Small intestine (tissue), 7 donors: Measurements from ENCODE around the gene COG7. TPM values are rescaled to one million over a fixed set of nuclear protein-coding genes. Genes with fewer than 3 reads are reported as not detected.
"Not testable (repeated sequence)": the region's sequence is repeated elsewhere in the genome, so short reads cannot be mapped to it uniquely, and the experiment has no call there.

Source experiments
- DNase-seq, 2 donors: peaks; one replicate each; pipeline versions ENCODE4 v3.0.0 to v3.0.0-alpha.2; 2013
- FAIRE-seq: peaks from 2 replicates; lab custom pipeline; 2012; peaks lifted over from hg19 to GRCh38; lab: Jason Lieb, UNC
- H3K27ac ChIP-seq, 3 donors: one replicate each; pipeline ENCODE4 v1.5.1; 2013; ENCODE audit warnings: low read length in 2 of 3, mild to moderate bottlenecking in 2 of 3, control low read depth in 1 of 3, inconsistent platforms in 1 of 3, low read depth in 1 of 3, moderate library complexity in 1 of 3
- H3K27me3 ChIP-seq, 3 donors: one replicate each; pipeline ENCODE4 v1.6.1; 2013; ENCODE audit warnings: low read length in 3 of 3, inconsistent platforms in 1 of 3; ENCODE audit not compliant: control insufficient read depth in 3 of 3, insufficient read depth in 3 of 3
- H3K36me3 ChIP-seq, 3 donors: one replicate each; pipeline ENCODE4 v1.6.1; 2013; ENCODE audit warnings: low read length in 3 of 3, inconsistent platforms in 1 of 3, low read depth in 1 of 3, mild to moderate bottlenecking in 1 of 3, moderate library complexity in 1 of 3; ENCODE audit not compliant: control insufficient read depth in 3 of 3, insufficient read depth in 2 of 3
- H3K4me1 ChIP-seq, 3 donors: one replicate each; pipeline ENCODE4 v1.6.1; 2013; ENCODE audit warnings: low read length in 2 of 3, inconsistent platforms in 1 of 3, low read depth in 1 of 3, mild to moderate bottlenecking in 1 of 3, moderate library complexity in 1 of 3; ENCODE audit not compliant: control insufficient read depth in 3 of 3, insufficient read depth in 2 of 3
- H3K4me3 ChIP-seq, 3 donors: one replicate each; pipeline ENCODE4 v1.5.1; 2013; ENCODE audit warnings: low read length in 3 of 3, control low read depth in 1 of 3, inconsistent platforms in 1 of 3, low read depth in 1 of 3, mild to moderate bottlenecking in 1 of 3, moderate library complexity in 1 of 3
- H3K9me3 ChIP-seq, 2 donors: one replicate each; pipeline ENCODE4 v1.6.1; 2013; ENCODE audit warnings: low read depth in 1 of 2, low read length in 1 of 2; ENCODE audit not compliant: control insufficient read depth in 2 of 2, insufficient read depth in 1 of 2
- WGBS, 3 donors: extraction: QIAGEN DNeasy Blood & Tissue Kit; methylation state at CpG; one replicate each; pipeline ENCODE4 v1.1.7; 2013; 5-methylcytosine and 5-hydroxymethylcytosine counted together
- polyA plus RNA-seq, 4 donors: library from polyadenylated mRNA; stranded (reverse) in 3 of 4; unstranded in 1 of 4; fragments of 200-250 nt in 3 of 4; fragments of 120-200 nt in 1 of 4; gene quantifications; one replicate each; pipeline versions ENCODE4 v1.2.1 to v1.2.3, GENCODE V29; 2013
- donor health status: healthy with polysubstance abuse.
- donor health status: control.
- donor health status: control.
- donor health status: Bipolar disorder and iron deficiency.
- donor health status: healthy.

Gene COG7
- polyA plus RNA-seq, 4 donors: 15.7 to 21.9 (median 17.3) TPM

GRCh38 chr16:23484510-23485256 lies 31.7 kb upstream of the COG7 start:
- H3K4me1 ChIP-seq: peaks cover 0 to 2% (median 0%) of the 10 kb centered on the region in 3 donors
- H3K4me3 ChIP-seq: no peak overlapping the region
- H3K36me3 ChIP-seq: peaks cover 17 to 77% (median 32%) of the 10 kb centered on the region in 3 donors
- H3K9me3 ChIP-seq: no peaks in the 10 kb centered on the region
- DNase-seq (no peak), FAIRE-seq (no peak)
- WGBS, 3 donors: 88 to 95% (median 90%) methylated on average over 8 of the region's 8 CpGs
- H3K27me3 ChIP-seq: no peaks in the 10 kb centered on the region
- H3K27ac ChIP-seq: no peak overlapping the region

DNA sequence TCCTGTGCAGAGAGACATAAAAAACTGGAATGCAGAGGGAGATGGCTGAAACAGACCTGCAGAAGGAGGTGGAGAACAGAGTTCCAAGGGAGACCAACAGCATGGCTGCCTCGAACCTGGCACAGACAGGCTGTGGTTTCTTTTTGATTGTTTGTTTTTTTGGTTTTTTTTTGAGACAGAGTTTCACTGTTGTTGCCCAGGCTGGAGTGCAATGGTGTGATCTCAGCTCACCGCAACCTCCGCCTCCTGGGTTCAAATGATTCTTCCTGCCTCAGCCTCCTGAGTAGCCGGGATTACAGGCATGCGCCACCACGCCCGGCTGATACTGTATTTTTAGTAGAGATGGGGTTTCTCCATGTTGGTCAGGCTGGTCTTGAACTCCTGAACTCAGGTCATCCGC lies 30.5 kb upstream of the COG7 start:
- WGBS, 3 donors: 92 to 99% (median 94%) methylated on average over 8 of the region's 8 CpGs
- not testable (repeated sequence) for H3K4me3 ChIP-seq, H3K9me3 ChIP-seq, H3K27me3 ChIP-seq, DNase-seq, H3K27ac ChIP-seq, H3K4me1 ChIP-seq, FAIRE-seq
- peaks cover 17 to 79% (median 41%) of the 10 kb centered on the region in 3 donors for H3K36me3 ChIP-seq

DNA sequence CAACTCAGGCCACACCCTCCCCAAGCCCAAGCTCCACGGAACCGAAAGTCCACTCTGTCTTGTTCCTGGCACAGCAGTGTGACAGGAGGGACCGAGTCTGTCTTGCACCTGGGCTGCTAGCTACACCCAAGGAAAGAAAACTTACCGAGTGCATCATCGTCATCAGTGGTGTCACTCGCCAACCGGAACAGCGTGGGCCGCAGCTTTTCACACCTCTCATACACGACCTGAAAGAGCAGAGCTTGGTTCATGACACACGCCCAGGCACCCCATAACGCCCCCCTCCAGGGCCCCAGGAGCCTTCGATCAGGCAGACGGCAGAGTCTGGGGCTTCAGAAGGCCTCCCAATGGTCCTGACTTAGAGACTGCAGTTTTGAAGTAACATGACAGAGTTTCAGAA lies 29.8 kb upstream of the COG7 start:
- H3K36me3 ChIP-seq: peaks cover 12 to 78% (median 40%) of the 10 kb centered on the region in 3 donors
- 86 to 91% (median 87%) methylated on average over 14 of the region's 14 CpGs for WGBS, 3 donors
- no peak overlapping the region for H3K4me3 ChIP-seq
- DNase-seq (no peak), FAIRE-seq (no peak)
- no peaks in the 10 kb centered on the region for H3K27me3 ChIP-seq
- H3K9me3 ChIP-seq: no peaks in the 10 kb centered on the region
- H3K27ac ChIP-seq: no peak overlapping the region
- H3K4me1 ChIP-seq: peaks cover 0 to 2% (median 0%) of the 10 kb centered on the region in 3 donors

DNA sequence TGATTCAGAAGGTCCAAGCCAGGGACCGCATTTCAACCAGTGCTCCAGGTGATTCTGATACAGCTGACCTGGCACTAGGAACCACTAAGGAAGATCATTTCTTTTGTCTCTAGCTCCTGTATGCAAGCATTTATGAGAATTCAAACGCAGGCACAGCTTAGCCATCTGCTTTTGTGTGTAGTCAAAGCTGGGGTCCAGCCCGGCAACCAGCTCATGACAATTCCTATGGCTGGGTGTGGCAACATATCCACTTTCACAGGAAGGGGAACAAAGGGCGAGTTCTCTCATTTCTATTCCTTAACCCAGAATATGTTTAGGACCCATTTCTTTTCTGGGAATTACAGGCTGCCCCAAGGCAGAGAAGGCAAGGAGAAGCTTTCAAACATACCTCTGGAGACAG lies 27.3 kb upstream of the COG7 start:
- Histone ChIP-seq H3K9me3 (no peaks in the 10 kb centered on the region), H3K27me3 (no peaks in the 10 kb centered on the region), H3K36me3 (peaks cover 11 to 67% (median 30%) of the 10 kb centered on the region in 3 donors), H3K27ac (no peak overlapping the region), H3K4me3 (no peak overlapping the region), H3K4me1 (no peaks in the 10 kb centered on the region)
- DNase-seq: no peak
- WGBS, 3 donors: 88 to 90% (median 88%) methylated on average over 4 of the region's 4 CpGs
- FAIRE-seq: no peak

DNA sequence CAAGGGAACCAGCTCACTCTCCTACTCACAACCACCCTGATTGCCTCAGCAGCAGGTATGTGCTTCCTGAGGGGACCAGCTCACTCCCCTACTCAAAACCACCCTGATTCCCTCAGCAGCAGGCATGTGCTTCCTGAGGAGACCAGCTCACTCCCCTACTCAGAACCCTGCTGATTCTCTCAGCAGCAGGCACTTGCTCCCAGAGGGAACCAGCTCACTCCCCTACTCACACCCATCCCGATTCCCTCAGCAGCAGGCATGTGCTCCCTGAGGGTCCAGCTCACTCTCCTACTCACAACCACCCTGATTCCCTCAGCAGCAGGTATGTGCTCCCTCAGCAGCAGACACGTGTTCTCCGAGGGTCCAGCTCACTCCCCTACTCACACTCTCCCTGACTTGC lies 26.1 kb upstream of the COG7 start:
- FAIRE-seq (no peak), DNase-seq (no peak)
- WGBS, 3 donors: 95 to 98% (median 97%) methylated on average over 3 of the region's 3 CpGs
- Histone ChIP-seq H3K36me3 (peaks cover 11 to 74% (median 21%) of the 10 kb centered on the region in 3 donors), H3K4me1 (no peaks in the 10 kb centered on the region), H3K4me3 (no peak overlapping the region), H3K27ac (no peak overlapping the region), H3K9me3 (no peaks in the 10 kb centered on the region), H3K27me3 (no peaks in the 10 kb centered on the region)

- 97 to 100% (median 98%) methylated on average over 3 of the region's 3 CpGs for WGBS, 3 donors
- Histone ChIP-seq H3K4me3 (no peak overlapping the region), H3K4me1 (no peaks in the 10 kb centered on the region), H3K27ac (no peak overlapping the region), H3K9me3 (no peaks in the 10 kb centered on the region), H3K36me3 (peaks cover 11 to 75% (median 21%) of the 10 kb centered on the region in 3 donors), H3K27me3 (no peaks in the 10 kb centered on the region)
- FAIRE-seq (no peak), DNase-seq (no peak)
Measured at GRCh38 chr16:23478566-23478965, 25.6 kb upstream of the COG7 start.

DNA sequence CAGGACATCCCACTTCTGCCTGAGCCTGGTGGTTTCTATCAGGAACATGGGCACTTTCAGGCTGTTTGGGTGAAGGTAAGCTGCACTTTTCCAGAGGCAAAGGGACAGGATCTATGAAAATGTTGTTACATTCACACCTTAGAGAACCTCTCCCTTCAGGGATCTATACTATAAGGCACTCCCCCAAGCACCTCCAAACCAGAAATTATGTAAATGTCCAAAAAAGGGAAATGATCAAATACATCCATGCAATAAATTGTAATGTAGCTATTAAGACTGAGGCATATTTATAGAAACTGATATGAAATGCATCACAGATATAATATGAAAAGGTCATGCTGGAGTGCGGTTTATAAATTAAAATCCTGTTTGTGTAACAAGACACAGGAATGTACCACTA lies 23.3 kb upstream of the COG7 start:
- no peaks in the 10 kb centered on the region for H3K4me1 ChIP-seq
- WGBS, 3 donors: 91 to 100% (median 94%) methylated on average over 1 of the region's 1 CpG
- no peaks in the 10 kb centered on the region for H3K27me3 ChIP-seq
- no peak overlapping the region for H3K4me3 ChIP-seq
- no peaks in the 10 kb centered on the region for H3K9me3 ChIP-seq
- peaks cover 11 to 69% (median 13%) of the 10 kb centered on the region in 3 donors for H3K36me3 ChIP-seq
- no peak for DNase-seq
- no peak overlapping the region for H3K27ac ChIP-seq
- FAIRE-seq: no peak

DNA sequence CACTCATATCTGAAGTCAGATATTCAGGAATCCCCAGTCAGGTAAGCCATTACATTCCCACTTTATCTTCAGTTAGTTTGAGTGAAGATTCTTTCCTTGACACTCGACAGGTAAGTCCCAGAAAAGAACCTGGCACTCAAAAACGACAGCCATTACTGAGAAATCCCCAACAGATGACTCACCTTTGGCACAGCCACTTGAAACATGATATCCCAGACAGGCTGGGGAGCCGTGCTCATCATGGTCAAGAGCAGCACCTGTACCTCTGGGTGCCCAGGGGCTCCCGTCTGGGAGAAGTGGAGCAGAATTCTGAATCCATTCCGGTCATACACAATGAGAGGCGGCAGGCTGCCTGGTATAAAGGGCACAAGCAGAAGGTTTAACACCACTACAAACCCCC lies 16.8 kb upstream of the COG7 start:
- no peak overlapping the region for H3K27ac ChIP-seq
- H3K27me3 ChIP-seq: no peaks in the 10 kb centered on the region
- H3K9me3 ChIP-seq: no peaks in the 10 kb centered on the region
- DNase-seq: no peak
- WGBS, 3 donors: 65 to 78% (median 77%) methylated on average over 6 of the region's 6 CpGs
- no peak for FAIRE-seq
- H3K36me3 ChIP-seq: peaks cover 0 to 57% (median 13%) of the 10 kb centered on the region in 3 donors
- no peak overlapping the region for H3K4me3 ChIP-seq
- no peaks in the 10 kb centered on the region for H3K4me1 ChIP-seq
